Caco-2 (cell line): ENCODE results near the gene NPHP4. TPM values are rescaled to one million over a fixed set of nuclear protein-coding genes. Genes with fewer than 3 reads are reported as not detected.

Experiments used
- BruUV-seq: library from RNA; stranded (reverse); fragments of 400-500 nt; replicated peaks from 2 replicates; lab custom pipeline; 2021; lab: Mats Ljungman, UMichigan
- CTCF ChIA-PET: fragments of 300-600 bp; sonication (Branson Sonifier 250); formaldehyde crosslinking; loops from one replicate; lab custom pipeline; 2022; ENCODE audit warnings: antibody characterized with exemption; lab: Charles Lee
- POLR2A ChIA-PET: fragments of 300-600 bp; sonication (Branson Sonifier 250); formaldehyde crosslinking; loops from one replicate; lab custom pipeline; 2022; ENCODE audit warnings: antibody characterized with exemption; lab: Charles Lee
- DNase-seq, 2 experiments: peaks; one replicate each; pipeline versions ENCODE4 v3.0.0 to v3.0.0-alpha.2; 2020 to 2022
- H3K27me3 ChIP-seq: replicated peaks from 2 replicates; pipeline ENCODE4 v1.6.0; 2011; ENCODE audit warnings: low read length; ENCODE audit not compliant: control insufficient read depth, insufficient read depth
- H3K36me3 ChIP-seq: 2 replicates; pipeline ENCODE4 v1.5.1; 2011; ENCODE audit warnings: low read length; ENCODE audit not compliant: control insufficient read depth, insufficient read depth
- H3K4me1 ChIP-seq: fragments of 250-450 bp; sonication (Bioruptor Pico); 2 replicates; pipeline ENCODE4 v1.5.1; 2020; ENCODE audit warnings: mild to moderate bottlenecking
- H3K4me3 ChIP-seq: 2 replicates; pipeline ENCODE4 v1.5.1; 2011; ENCODE audit warnings: low read depth, mild to moderate bottlenecking, control low read depth, low read length
- H3K9me3 ChIP-seq: fragments of 250-450 bp; sonication (Bioruptor Pico); 2 replicates; pipeline ENCODE4 v1.5.1; 2020; ENCODE audit warnings: mild to moderate bottlenecking, moderate library complexity
- H3K27ac Mint-ChIP-seq: one replicate; pipeline ENCODE4 v1.8.0; 2022; ENCODE audit warnings: mixed read lengths; ENCODE audit not compliant: unreplicated experiment
- H3K27me3 Mint-ChIP-seq: one replicate; pipeline ENCODE4 v1.8.0; 2022; ENCODE audit warnings: mixed read lengths; ENCODE audit not compliant: insufficient read depth, unreplicated experiment
- H3K36me3 Mint-ChIP-seq: one replicate; pipeline ENCODE4 v1.8.0; 2022; ENCODE audit warnings: mild to moderate bottlenecking, mixed read lengths; ENCODE audit not compliant: insufficient read depth, unreplicated experiment
- H3K4me1 Mint-ChIP-seq: one replicate; pipeline ENCODE4 v1.8.0; 2022; ENCODE audit warnings: low read depth, mixed read lengths; ENCODE audit not compliant: unreplicated experiment
- H3K4me3 Mint-ChIP-seq: one replicate; pipeline ENCODE4 v1.8.0; 2022; ENCODE audit warnings: mild to moderate bottlenecking, moderate library complexity, mixed read lengths; ENCODE audit not compliant: unreplicated experiment
- H3K9me3 Mint-ChIP-seq: one replicate; pipeline ENCODE4 v1.8.0; 2022; ENCODE audit warnings: mixed read lengths; ENCODE audit not compliant: unreplicated experiment
- intact Hi-C: fragments of 100-400 bp; cut with micrococcal nuclease; formaldehyde crosslinking; loops from one replicate; pipeline ENCODE4 v1.10.0; 2022; ENCODE audit not compliant: unreplicated experiment
- total RNA-seq: library from RNA; stranded (reverse); gene quantifications from 2 replicates; pipeline ENCODE4 v1.2.3, GENCODE V29; 2022
- TF ChIP-seq, protein P1 (sequence below), 2 experiments: fragments of 200-600 bp in 1 of 2; IDR thresholded peaks; 1 replicate in 1 of 2; 2 replicates in 1 of 2; pipeline versions ENCODE4 v1.5.1 to v1.8.0; 2011 to 2022; ENCODE audit warnings: antibody characterized with exemption in 1 of 2, control low read depth in 1 of 2, inconsistent platforms in 1 of 2, low read depth in 1 of 2, low read length in 1 of 2, mild to moderate bottlenecking in 1 of 2, moderate library complexity in 1 of 2; ENCODE audit not compliant: insufficient read depth in 1 of 2, severe bottlenecking in 1 of 2, unreplicated experiment in 1 of 2

NPHP4 gene
- total RNA-seq, 1 experiment from 2014 or later = 12.3 TPM

- Mint-ChIP-seq H3K27ac (no peak overlapping the region), H3K36me3 (no peaks in the 10 kb centered on the region), H3K4me3 (no peak overlapping the region), H3K27me3 (peaks cover 19% of the 10 kb centered on the region), H3K9me3 (no peaks in the 10 kb centered on the region), H3K4me1 (no peaks in the 10 kb centered on the region)
- ChIA-PET CTCF (no interaction called here), POLR2A (no interaction called here)
- H3K4me1 ChIP-seq = no peaks in the 10 kb centered on the region
- TF ChIP-seq, protein P1, sequence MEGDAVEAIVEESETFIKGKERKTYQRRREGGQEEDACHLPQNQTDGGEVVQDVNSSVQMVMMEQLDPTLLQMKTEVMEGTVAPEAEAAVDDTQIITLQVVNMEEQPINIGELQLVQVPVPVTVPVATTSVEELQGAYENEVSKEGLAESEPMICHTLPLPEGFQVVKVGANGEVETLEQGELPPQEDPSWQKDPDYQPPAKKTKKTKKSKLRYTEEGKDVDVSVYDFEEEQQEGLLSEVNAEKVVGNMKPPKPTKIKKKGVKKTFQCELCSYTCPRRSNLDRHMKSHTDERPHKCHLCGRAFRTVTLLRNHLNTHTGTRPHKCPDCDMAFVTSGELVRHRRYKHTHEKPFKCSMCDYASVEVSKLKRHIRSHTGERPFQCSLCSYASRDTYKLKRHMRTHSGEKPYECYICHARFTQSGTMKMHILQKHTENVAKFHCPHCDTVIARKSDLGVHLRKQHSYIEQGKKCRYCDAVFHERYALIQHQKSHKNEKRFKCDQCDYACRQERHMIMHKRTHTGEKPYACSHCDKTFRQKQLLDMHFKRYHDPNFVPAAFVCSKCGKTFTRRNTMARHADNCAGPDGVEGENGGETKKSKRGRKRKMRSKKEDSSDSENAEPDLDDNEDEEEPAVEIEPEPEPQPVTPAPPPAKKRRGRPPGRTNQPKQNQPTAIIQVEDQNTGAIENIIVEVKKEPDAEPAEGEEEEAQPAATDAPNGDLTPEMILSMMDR (IDR thresholded peaks at IDR 0.05; ENCODE audit: insufficient read depth in 1 of 2, low read depth in 1 of 2, low read length in 1 of 2, severe bottlenecking in 1 of 2, unreplicated experiment in 1 of 2) = no peak
- no peaks in the 10 kb centered on the region for H3K36me3 ChIP-seq
- no peak overlapping the region for H3K4me3 ChIP-seq
- no peaks in the 10 kb centered on the region for H3K9me3 ChIP-seq
- no peaks in the 10 kb centered on the region; the same call in 1 of the 2 replicates for H3K27me3 ChIP-seq
- BruUV-seq = no TSS peak
- DNase-seq = no peak
- intact Hi-C loops = no loop called here
These were observed 152.9 kb downstream of the NPHP4 start for GRCh38 chr1:5839161-5839880.

DNA sequence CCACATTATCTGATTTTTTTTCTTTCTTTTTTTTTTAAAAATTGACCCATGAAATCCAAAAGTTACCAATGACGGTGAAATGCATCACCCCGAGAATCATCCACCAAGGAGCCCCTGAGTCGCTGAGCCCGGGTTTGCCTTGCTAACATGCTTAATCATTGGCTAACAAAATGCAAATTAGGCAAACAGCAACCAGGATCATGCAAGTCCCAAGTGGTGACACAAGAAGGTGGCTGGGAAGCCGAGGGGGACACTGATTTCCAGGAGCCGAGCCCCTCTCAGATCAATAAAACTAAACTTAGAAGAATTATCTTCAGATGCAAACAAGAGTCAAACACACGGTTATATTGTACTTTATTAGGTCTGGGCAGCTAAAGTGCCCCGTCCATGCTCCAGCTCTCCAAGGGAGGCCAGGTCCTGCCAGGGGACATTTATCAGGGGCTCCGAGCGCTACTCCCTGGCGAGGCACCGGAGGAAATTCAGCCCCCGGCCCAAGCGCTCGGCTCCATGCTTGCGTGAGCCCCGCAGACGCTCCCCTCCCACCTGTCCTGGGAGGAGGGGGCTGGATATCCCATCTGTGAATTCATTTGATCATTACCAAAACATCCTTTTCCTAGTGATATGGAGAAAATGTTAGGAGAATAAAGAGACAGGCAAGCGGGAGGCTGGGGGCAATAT, 154.1 kb downstream of the NPHP4 start:
- no peaks in the 10 kb centered on the region for H3K9me3 ChIP-seq
- DNase-seq = no peak
- Mint-ChIP-seq H3K27me3 (peaks cover 17% of the 10 kb centered on the region), H3K4me3 (no peak overlapping the region), H3K27ac (no peak overlapping the region), H3K36me3 (no peaks in the 10 kb centered on the region), H3K9me3 (no peaks in the 10 kb centered on the region), H3K4me1 (no peaks in the 10 kb centered on the region)
- TF ChIP-seq, protein P1 (IDR thresholded peaks at IDR 0.05; ENCODE audit: insufficient read depth in 1 of 2, low read depth in 1 of 2, low read length in 1 of 2, severe bottlenecking in 1 of 2, unreplicated experiment in 1 of 2) = no peak
- POLR2A ChIA-PET = no interaction called here
- H3K4me1 ChIP-seq = no peaks in the 10 kb centered on the region
- intact Hi-C loops = no loop called here
- BruUV-seq = no TSS peak
- CTCF ChIA-PET = no interaction called here
- no peak overlapping the region for H3K4me3 ChIP-seq
- no peaks in the 10 kb centered on the region for H3K36me3 ChIP-seq
- H3K27me3 ChIP-seq = no peaks in the 10 kb centered on the region; the same call in 1 of the 2 replicates

DNA sequence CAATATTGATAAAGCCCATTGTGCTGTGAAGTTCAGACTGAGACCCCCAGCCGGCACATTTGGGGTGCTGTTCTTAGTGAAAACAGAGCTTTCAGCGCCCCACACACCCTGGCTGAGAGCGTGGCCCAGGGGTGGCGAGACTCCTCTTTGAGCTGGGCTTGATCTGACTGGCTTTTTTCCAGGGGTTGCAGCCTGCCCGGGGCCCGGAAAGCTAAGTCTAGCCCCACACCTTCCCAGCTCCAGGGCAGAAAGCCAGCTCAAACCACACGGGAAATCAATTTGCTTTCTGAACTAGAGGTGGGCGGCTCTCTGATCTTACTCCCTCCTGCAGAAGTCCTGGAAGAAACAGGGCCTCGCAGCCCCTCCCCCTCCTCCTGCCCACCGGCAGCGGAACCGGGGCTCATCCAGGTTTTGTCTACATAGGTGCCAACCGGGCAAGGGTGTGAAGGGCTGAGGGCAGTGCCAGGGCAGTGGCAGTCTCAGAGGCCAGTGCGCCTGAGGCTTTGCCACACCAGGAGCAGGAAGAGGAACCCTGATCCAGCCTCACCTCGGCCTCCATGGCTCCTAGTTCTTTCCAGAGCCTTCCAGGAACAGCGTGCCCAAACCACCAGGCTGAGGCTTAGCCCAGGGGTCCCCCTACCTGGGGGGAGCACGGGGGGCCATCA, 155.3 kb downstream of the NPHP4 start:
- H3K27me3 ChIP-seq = no peaks in the 10 kb centered on the region; the same call in 1 of the 2 replicates
- H3K4me3 ChIP-seq = no peak overlapping the region
- intact Hi-C loops = no loop called here
- H3K36me3 ChIP-seq = no peaks in the 10 kb centered on the region
- no peaks in the 10 kb centered on the region for H3K9me3 Mint-ChIP-seq
- TF ChIP-seq, protein P1 (IDR thresholded peaks at IDR 0.05; ENCODE audit: insufficient read depth in 1 of 2, low read depth in 1 of 2, low read length in 1 of 2, severe bottlenecking in 1 of 2, unreplicated experiment in 1 of 2) = no peak
- no peaks in the 10 kb centered on the region for H3K9me3 ChIP-seq
- H3K36me3 Mint-ChIP-seq = no peaks in the 10 kb centered on the region
- no peak overlapping the region for H3K27ac Mint-ChIP-seq
- no peak for DNase-seq
- no peaks in the 10 kb centered on the region for H3K4me1 ChIP-seq
- H3K4me1 Mint-ChIP-seq = no peaks in the 10 kb centered on the region
- H3K27me3 Mint-ChIP-seq = peaks cover 20% of the 10 kb centered on the region
- no peak overlapping the region for H3K4me3 Mint-ChIP-seq
- POLR2A ChIA-PET = no interaction called here
- BruUV-seq = no TSS peak
- CTCF ChIA-PET = no interaction called here
